Nucleus accumbens (tissue), 56 donors: ENCODE results near the gene PDE6B.

Source experiments
- DNase-seq, 56 donors: peaks; one replicate each; lab custom pipeline; 2025; lab: John Stamatoyannopoulos, UW

The PDE6B gene

GRCh38 chr4:654871-655463, 29.6 kb downstream of the PDE6B start:
- peak in 32 of 56 donors; percentile 25 to 79 (median 54) for DNase-seq

DNA sequence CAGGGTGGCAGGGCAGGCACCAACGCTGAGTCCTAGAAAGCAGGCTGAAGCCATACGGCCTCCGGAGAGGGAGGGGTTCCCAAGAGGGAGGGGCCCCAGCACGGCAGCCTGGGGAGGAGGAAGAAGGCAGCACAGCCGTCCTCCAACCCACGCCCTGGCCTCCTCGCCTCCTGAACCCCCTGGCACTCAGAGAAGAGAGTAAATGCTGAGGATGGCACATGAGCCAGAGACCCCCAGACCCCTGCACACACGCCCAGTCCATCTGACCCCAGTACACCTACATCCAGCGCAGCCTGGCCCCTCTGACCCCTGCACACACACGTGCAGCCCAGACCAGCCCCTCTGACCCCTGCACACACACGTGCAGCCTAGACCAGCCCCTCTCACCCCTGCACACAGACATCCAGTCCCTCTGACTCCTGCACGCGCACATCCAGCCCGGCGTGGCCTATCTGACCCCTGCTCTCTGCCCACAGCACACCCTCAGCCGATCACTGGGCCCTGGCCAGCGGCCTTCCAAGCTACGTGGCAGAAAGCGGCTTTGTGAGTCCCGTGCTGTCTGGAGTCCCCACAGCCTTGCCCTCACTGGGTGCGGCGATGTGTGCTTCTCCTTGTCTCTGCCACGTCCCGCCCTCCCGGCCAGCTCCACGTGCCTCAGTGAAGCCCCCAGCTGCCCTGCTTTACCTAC, 30.2 kb downstream of the PDE6B start:
- DNase-seq = peak in 9 of 56 donors; percentile 18 to 52 (median 42)

GRCh38 chr4:656436-657337, 31.3 kb downstream of the PDE6B start:
- DNase-seq = peak in 3 of 56 donors; percentile 13 to 53 (median 20)

DNA sequence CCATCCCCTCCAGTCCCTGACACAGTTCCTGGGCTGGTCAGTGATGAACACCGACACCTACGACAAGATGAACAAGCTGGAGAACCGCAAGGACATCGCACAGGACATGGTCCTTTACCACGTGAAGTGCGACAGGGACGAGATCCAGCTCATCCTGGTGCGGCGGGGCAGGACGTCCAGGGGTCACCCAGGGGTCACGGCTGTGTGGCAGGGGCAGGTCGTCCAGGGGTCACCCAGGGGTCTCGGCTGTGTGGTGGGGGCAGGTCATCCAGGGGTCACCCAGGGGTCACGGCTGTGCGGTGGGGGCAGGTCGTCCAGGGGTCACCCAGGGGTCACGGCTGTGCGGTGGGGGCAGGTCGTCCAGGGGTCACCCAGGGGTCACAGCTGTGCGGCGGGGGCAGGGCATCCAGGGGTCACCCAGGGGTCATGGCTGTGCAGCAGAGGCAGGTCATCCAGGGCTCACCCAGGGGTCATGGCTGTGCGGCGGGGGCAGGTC, 32.0 kb downstream of the PDE6B start:
- DNase-seq = no peak

DNA sequence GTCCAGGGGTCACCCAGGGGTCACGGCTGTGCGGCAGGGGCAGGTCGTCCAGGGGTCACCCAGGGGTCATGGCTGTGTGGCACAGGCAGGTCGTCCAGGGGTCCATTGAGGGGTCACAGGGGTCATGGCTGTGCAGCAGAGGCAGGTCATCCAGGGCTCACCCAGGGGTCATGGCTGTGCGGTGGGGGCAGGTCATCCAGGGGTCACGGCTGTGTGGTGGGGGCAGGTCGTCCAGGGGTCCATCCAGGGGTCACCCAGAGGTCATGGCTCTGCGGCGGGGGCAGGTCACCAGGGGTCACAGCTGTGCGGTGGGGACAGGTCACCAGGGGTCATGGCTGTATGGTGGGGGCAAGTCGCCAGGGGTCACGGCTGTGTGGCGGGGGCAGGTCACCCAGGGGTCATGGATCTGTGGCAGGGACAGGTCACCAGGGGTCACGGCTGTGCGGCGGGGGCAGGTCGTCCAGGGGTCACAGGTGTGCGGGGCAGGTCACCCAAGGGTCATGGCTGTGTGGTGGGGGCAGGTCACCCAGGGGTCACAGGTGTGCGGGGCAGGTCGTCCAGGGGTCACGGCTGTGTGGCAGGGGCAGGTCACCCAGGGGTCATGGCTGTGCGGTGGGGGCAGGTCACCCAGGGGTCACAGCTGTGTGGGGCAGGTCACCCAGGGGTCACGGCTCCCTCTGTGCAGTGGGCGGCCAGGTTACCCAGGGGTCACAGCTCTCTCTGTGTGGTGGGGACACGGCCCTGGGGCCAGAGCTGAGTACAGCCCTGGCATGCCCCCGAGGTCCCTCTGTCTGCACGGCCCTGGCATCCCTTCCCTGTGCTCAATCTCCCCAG, 32.7 kb downstream of the PDE6B start:
- DNase-seq = no peak

DNA sequence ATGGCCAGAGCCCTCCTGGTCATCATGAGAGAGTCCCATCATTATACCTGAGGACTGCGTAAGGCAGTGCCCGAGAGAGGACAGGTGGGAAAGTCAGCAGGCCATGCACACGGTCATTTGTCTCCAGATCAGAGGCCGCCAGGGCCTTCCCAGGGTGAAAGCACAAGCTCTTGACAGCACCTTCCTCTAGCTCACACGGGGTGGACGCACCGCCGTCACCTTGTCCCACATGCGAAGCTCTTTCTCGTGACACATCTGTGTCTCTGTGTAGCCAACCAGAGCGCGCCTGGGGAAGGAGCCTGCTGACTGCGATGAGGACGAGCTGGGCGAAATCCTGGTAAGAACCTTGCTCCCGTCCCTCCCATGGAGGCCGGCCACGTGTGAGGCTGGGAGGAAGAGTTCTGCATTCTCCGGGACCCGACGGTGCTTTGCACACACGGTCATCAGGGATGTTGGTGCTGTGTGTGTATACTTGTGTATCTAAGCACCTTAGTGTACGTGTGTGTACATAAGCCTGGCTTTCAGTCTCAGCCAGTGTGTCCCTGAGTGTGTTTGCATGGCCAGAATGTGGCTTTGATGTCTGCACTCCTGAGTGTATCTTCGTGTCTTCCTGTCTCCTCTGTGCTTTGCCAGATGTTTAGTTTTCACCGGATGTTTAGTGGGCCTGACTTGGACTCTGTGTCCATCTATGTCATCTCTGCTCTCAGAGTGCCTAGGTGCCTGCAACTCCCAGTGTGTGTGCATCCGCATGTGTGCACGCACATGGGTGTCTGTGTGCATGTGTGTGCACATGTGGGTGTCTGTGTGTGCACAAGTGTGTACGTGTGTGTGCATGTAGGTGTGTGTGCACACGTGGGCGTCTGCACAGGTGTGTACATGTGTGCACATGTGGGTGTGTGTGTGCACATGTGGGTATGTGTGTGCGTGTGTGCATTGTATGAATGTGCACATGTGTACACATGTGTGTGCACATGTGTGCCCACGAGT, 33.6 kb downstream of the PDE6B start:
- no peak for DNase-seq

- no peak for DNase-seq
These were observed 34.5 kb downstream of the PDE6B start for GRCh38 chr4:659851-660250.

DNA sequence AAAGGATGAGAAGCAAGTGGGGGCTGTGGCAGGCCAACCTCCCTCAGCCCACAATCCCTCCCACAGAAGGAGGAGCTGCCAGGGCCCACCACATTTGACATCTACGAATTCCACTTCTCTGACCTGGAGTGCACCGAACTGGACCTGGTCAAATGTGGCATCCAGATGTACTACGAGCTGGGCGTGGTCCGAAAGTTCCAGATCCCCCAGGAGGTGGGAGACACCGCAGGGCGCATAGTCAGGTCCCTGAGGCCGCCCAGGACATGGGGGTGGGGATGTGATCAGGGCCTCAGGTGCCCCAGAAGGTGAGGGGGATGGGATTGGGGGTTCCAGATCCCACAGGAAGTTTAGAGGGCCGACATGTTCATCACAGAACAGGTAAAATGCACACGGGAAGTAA, 35.0 kb downstream of the PDE6B start:
- no peak for DNase-seq

GRCh38 chr4:661231-661630, 35.9 kb downstream of the PDE6B start:
- no peak for DNase-seq

- no peak for DNase-seq
These were observed 36.7 kb downstream of the PDE6B start for GRCh38 chr4:661881-662761.

GRCh38 chr4:663046-663437, 37.7 kb downstream of the PDE6B start:
- DNase-seq = no peak

GRCh38 chr4:663438-664428, 38.4 kb downstream of the PDE6B start:
- DNase-seq = peak in 15 of 56 donors; percentile 24 to 68 (median 48)

DNA sequence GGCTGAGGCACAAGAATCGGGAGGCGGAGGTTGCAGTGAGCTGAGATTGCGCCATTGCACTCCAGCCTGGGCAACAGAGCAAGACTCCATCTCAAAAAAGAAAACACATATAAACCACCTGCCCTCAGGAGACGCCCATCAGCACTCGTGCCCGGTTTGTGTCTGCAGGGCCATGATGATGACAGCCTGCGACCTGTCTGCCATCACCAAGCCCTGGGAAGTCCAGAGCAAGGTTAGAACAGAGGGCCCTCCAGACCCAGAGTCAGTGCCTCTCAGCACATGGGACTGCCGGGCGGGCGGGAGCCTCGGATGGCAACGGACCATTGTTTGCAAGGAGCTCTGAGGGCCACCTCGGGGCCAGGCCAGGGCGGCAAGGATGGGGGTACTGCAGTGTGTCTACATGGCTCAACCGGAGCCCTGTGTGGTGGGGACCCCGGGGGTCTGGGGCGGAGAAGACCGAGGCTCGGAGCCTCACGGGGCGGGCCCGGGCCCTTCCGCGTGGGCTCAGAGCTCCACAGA, 39.4 kb downstream of the PDE6B start:
- no peak for DNase-seq

DNA sequence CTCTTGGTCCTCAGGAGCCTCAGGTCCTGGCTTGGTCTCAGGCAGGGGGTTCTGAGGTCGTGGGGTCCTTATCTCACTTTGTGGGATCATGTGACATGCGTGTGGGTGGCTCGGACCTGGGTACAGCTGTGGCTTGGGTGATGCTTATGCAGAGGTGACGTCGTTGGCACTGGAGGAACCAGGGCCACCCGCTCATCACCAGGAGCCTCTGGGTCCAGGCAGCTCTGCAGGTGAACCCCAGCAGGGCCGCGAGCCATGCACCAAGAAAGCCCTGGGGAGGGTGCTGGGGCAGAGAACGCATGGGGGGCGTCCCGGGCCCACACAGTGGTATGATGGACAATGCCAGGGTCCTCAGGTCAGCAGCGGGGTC, 40.0 kb downstream of the PDE6B start:
- no peak for DNase-seq

DNA sequence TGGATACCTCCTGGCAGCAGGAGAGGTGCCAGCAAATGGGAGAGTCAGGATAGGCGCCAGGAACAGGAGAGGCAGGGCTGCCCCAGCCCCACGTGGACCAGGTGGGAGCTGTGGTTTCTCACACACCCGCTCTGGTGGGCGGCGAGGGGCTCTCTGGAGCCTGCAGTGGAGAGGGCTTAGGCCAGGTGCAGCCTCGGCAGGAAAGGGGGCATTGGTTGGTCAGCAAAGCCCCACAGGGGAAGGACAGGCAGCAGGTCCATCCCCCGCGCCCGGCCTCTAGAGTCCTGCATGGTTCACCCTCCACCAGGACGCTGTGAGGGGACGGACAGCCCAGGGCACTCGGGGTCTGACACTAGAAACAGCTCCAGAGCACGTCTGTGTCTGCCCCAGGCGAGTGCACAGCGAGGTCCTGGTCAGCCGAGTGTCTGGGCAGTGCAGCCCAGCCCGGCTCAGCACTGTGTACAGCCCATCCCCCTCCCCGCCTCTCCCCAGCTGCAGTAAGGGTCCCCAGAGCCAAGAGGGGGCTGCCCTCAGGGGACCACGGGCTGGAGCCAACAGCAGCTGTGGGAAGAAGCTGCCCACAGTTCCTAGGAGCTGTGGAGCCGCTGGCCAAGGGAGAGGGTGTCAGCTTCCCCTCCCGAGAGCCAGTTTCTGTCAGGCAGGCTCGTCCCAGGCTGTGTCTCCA, 40.5 kb downstream of the PDE6B start:
- peak in 12 of 56 donors; percentile 31 to 69 (median 40) for DNase-seq

DNA sequence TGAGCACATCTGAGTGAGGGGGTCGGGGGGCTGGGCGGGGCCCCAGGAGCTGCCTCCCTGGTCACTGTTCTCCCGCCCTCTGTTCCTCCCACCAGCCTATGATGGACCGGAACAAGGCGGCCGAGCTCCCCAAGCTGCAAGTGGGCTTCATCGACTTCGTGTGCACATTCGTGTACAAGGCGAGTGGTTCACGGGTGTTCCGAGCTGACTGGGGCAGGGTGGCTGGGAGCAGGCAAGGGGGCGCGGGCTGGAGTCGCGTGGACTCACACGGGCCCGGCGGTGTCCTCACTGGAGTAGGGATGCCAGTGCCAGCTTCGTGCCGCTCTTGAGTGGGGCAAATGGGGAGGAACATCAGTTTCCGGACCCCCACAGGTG, 41.0 kb downstream of the PDE6B start:
- no peak for DNase-seq
